SHP77 treated with DMSO at 0.1 percent for 48 hours (cell line): ENCODE results near the gene AK9.
"Not testable (repeated sequence)": the region's sequence is repeated elsewhere in the genome, so short reads cannot be mapped to it uniquely, and the experiment has no call there.

ENCODE experiments used
- DNase-seq: peaks from one replicate; lab custom pipeline; 2025; lab: John Stamatoyannopoulos, UW

Gene AK9

GRCh38 chr6:109478841-109479624 is 212.0 kb downstream of the AK9 start:
- no peak for DNase-seq

- DNase-seq: no peak
Measured at GRCh38 chr6:109478222-109478805, 212.7 kb downstream of the AK9 start.

GRCh38 chr6:109477725-109478124 is 213.3 kb downstream of the AK9 start:
- no peak for DNase-seq

DNA sequence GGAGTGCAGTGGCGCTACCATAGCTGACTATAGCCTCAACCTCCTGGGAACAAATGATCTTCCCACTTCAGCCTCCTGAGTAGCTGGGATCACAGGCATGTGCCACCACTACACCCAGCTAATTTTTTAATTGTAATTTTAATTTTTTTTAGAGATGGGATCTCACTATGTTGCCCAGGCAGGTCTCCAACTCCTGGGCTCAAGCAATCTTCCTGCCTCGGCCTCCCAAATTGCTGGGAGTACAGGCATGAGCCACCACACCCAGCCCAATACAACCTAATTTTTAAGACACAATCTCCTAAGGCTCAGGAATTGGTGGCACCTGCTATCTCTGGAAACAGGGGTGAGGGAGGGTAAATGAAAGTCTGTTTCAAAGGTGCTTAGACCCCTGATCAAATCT is 213.8 kb downstream of the AK9 start:
- DNase-seq: no peak

- DNase-seq: no peak
Measured at GRCh38 chr6:109475625-109476024, 215.4 kb downstream of the AK9 start.

GRCh38 chr6:109474995-109475394 is 216.0 kb downstream of the AK9 start:
- no peak for DNase-seq

- DNase-seq: no peak
Measured at GRCh38 chr6:109473120-109473519, 217.9 kb downstream of the AK9 start.

- DNase-seq: no peak
Measured at GRCh38 chr6:109472132-109472995, 218.6 kb downstream of the AK9 start.

DNA sequence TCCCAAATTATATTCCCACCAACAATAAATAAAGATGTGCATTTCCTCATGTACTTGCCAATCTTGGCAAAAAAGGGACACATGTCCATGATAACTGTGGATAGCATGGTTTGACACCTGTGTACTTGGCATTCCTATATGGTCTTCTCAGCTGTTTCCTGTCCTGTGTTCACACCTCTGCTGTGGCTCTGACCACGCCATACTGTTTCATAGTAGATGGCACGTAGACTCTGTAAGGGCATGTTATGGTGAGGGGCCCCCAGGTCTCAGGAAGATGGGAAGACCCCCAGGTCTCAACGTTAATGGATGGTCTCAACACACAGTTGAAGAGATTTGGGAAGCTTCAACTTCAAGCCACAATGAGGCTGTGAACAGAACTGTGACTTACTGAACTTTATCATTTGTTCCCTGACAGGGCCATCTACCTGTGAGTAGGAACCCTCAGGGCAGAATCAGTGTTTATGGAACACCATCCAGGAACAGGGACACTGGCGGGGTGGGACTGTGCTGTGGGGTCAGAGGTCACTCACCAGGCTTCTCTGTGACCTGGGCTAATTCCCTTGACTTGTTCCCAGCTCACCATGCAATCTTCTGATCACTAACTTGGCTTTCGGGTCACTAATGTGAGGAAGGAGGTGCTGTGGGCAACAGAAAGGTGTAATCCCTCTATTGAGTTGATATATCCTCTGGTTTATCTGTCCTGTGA is 219.7 kb downstream of the AK9 start:
- no peak for DNase-seq

DNA sequence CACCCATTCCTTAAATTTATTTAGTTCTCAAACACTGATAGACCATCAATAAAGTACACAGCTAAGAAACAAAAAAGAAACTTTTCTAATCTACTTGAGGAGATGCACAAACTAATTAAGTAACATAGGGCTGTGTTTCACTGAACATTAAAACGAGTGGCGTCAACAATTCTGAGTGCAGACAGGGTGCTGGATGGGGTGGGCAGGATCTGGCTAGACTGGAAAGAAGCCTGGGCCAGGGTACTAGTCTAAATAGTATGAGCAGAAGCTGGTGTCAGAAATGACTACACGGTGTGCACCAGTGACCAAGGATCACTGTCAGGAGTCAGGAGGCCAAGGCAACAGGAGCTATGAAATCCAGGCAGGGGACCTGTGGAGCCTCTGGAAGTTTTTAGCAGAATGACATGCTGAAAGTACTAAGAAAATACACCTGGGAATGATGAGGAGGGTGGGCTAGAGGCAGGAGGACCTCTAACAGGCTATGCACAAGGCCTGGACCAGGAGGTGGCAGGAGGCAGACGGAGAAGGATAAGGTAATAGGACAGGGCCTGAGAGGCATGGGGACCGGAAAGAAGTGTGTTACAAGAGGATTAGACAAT is 221.3 kb downstream of the AK9 start:
- DNase-seq: no peak

DNA sequence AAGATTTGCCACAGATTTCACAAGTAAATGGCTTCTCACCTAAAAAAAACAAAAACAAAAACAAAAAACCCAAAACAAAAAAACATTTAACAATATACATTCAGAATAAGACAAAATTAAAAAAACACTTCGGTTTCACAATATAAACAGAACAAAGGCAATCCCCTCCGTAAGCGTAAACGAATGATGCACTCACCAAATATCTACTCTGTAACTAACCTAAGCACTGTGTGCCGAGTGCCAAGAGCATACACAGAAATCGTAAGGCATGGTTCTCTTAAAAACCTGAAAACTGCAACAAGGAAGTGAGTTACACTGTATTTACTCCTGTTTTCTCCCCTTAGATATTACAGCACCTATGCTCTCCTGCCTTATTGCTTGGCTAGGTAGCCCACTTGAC is 223.3 kb downstream of the AK9 start:
- DNase-seq: no peak

GRCh38 chr6:109466212-109466923 is 224.6 kb downstream of the AK9 start:
- no peak for DNase-seq

DNA sequence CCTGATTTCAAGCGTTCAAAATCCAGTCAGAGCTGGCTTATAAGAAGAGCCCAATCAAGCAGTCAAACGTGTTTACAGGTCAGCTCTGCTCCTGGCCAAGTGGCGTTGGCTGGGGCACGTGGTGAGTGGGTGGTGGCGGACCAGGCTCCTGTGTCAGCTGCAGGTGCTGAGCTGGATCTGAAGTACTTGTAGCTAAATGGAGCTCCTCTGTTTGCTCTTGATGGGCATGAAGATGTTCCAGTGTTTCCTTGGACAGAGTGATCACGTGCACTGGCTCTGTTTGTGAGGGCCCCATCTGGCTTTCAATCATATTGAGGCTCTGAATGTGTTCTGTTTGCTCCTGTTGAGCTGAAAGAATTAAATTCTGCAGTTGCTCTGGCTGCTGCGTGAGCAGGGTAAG is 225.2 kb downstream of the AK9 start:
- DNase-seq: peak; percentile 88

DNA sequence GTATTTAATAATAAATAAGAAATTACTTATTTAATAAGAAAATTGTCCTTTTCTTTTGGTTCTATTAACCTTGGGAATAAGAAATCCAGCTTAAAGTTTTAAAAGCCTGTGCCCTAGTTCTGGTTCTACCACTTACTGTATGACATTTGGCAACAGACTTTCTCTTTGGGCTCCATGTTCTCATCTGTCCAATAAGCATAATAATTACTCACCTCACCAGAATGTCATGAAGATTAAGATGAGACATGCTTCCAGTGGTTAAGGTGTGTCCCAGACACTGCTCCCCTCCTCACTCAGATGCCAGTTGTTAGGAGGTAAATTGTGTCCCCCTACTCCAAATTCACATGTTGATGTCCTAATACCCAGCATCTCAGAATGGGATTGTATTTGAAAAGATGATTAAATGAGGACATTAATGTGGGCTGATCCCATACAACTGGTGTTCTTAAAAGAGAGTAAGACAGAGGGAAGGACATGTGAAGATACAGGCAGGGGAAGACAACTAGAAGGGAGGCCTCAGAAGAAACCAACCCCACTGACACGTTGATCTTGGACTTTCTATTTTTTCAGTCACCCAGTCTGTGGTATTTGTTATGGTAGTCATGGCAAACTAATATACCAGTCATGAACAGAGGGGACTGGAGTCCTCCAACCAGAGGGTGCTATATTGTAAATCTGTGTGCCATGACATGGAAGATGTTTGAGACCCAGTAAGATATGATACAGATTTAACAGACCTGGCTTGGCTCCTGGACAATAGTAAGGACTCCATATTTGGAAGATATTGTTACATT is 229.1 kb downstream of the AK9 start:
- no peak for DNase-seq

DNA sequence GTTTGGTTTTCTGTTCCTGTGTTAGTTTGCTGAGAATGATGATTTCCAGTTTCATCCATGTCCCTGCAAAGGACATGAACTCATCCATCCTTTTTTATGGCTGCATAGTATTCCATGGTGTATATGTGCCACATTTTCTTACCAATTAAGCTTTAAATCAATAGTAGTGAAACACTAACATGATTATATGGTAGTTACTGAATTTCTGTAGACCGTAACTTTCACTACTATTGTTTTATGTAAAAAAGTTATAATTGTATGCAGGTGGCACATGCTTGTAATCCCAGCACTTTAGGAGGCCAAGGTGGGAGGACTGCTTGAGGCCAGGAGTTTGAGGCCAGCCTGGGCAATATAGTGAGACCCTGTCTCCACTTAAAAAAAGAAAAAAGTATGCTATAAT is 229.8 kb downstream of the AK9 start:
- DNase-seq: not testable (repeated sequence)

GRCh38 chr6:109460161-109460829 is 230.7 kb downstream of the AK9 start:
- no peak for DNase-seq

DNA sequence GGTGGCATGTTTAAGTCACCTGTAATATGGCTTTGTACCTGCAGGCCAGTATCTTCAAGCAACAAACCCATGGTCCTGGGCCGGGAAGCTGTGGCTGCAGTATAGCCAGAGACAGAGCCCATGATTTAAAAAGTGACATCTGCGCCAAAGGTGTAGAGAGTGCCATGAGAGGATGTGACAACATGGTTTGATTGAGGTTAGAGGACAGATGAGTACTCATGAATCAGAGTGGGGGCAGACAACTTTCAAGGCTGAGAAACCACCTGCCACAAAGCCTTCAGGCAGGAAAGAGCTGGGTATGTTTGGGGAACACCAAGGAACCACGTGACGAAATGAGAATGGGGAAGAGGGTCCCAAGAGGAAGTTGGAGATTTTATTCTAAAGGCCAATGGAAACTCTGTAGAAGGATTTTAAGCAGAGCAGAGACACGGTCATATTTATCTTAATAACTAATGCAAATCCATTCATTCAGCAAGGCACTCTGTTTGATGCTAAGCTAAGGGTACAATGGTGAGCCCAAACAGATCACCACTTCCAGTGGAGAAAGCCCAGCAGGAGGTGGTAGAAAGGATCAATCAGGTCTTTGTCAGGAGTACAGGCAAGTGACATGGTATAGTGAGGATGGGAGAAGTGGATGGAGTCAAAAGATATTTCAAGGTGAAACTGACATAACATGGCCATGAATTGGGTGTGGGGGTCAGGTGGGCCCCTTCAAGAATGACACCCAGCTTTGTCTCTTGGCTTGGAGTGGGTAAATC is 232.0 kb downstream of the AK9 start:
- DNase-seq: no peak

- DNase-seq: no peak
Measured at GRCh38 chr6:109457562-109457996, 233.4 kb downstream of the AK9 start.
